Peyer's patch (tissue), 4 donors: Measurements from ENCODE around the gene KCNIP4.

Experiments
- CTCF ChIP-seq, 6 experiments: fragments of 450-650 bp in 4 of 6; fragments of 200-600 bp in 2 of 6; sonication (generic) in 1 of 6; IDR thresholded peaks; one replicate each; pipeline ENCODE4 v1.5.1; 2017 to 2019; ENCODE audit warnings: antibody characterized with exemption in 6 of 6, mild to moderate bottlenecking in 3 of 6, moderate library complexity in 1 of 6
- POLR2A ChIP-seq, 2 donors: fragments of 450-650 bp; IDR thresholded peaks; one replicate each; pipeline ENCODE4 v1.5.1; 2017; ENCODE audit warnings: antibody characterized with exemption in 2 of 2, mild to moderate bottlenecking in 2 of 2, moderate library complexity in 2 of 2

GRCh38 chr4:21013501-21013900 is 935.1 kb downstream of the KCNIP4 start:
- TF ChIP-seq CTCF (IDR thresholded peaks at IDR 0.05) = no peak
- TF ChIP-seq POLR2A (IDR thresholded peaks at IDR 0.05) = no peak
